Measurements from ENCODE around the gene TBC1D4. TPM values are rescaled to one million over a fixed set of nuclear protein-coding genes. Genes with fewer than 3 reads are reported as not detected.

Gene TBC1D4
- total RNA-seq, 1 donor from 2014 or later, result 5.3 TPM

DNA sequence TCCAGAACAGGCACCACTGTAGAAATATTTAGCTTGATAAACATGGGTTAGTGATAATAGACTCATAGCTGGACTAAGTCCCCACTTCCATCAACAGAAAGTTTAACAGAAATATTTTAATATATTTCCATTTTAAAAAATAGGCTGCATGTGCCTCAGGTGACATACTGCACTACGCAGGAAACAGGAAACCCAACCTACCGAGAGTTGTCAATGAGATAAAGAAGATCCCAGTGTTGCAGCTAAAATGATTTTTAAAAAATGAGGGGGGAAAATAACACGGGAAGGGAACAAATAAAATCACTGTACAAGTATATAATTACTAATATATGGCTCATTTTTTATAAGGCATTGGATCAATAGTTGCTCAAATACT lies 154.8 kb downstream of the TBC1D4 start:
- no peak for TF ChIP-seq CTCF (IDR thresholded peaks at IDR 0.05)
- H3K27me3 Mint-ChIP-seq (ENCODE audit: unreplicated experiment), result no peaks in the 10 kb centered on the region
- H3K36me3 Mint-ChIP-seq (ENCODE audit: unreplicated experiment), result no peaks in the 10 kb centered on the region
- H3K27ac Mint-ChIP-seq (ENCODE audit: unreplicated experiment), result no peak overlapping the region
- no peaks in the 10 kb centered on the region for H3K9me3 Mint-ChIP-seq (ENCODE audit: unreplicated experiment)
- peaks cover 8% of the 10 kb centered on the region for H3K4me1 Mint-ChIP-seq (ENCODE audit: unreplicated experiment)
- H3K4me3 Mint-ChIP-seq (ENCODE audit: unreplicated experiment), result no peak overlapping the region
- DNase-seq (ENCODE audit: extremely low spot score, unreplicated experiment), result no peak

DNA sequence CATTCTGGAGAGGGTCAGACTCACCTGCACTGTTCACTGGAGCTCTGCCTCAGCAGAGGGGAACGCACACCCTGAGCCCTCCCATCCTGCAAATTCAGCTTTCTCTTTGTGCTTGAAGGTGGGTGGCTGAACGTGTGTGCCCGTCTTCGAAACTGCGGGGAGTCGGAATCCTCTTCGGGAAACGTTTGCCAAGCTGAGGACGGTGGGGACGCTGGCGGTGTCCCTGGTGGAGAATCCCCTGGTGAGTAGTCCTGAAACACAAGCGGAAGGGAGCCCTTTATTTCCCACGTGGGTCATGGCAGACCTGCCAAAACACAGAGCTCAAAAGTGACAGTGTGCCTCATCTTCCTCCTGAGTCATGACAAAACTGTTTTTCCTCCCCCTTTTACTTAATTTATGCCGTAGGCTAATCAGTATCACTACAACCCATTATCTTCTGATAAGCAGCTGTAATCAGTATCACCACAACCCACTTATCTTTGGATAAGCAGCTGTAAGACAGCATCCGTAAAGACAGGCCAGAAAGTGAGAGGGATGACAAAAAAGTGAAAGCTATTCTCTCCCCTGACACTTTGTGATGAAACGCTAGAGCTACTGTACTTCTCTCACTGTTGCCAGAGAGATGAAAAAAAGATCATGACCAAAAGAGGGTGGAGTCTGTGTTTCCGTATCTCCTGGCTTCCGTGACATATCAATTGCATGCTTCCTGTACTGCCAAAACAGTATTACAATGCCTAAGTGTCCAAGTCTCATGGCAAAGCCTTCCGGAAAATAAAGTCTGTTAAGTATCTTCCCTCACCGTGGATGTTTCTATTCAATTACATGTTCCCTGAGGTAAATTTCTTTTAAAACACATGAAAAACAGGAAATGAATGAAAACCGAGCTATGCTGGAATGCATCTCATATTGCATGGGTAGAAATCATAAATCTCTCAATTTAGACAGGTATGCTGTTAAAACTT lies 155.5 kb downstream of the TBC1D4 start:
- Mint-ChIP-seq H3K27me3 (ENCODE audit: unreplicated experiment) (no peaks in the 10 kb centered on the region), H3K27ac (ENCODE audit: unreplicated experiment) (no peak overlapping the region), H3K4me3 (ENCODE audit: unreplicated experiment) (no peak overlapping the region), H3K9me3 (ENCODE audit: unreplicated experiment) (no peaks in the 10 kb centered on the region), H3K36me3 (ENCODE audit: unreplicated experiment) (no peaks in the 10 kb centered on the region), H3K4me1 (ENCODE audit: unreplicated experiment) (peaks cover 8% of the 10 kb centered on the region)
- no peak for TF ChIP-seq CTCF (IDR thresholded peaks at IDR 0.05)
- no peak for DNase-seq (ENCODE audit: extremely low spot score, unreplicated experiment)

DNA sequence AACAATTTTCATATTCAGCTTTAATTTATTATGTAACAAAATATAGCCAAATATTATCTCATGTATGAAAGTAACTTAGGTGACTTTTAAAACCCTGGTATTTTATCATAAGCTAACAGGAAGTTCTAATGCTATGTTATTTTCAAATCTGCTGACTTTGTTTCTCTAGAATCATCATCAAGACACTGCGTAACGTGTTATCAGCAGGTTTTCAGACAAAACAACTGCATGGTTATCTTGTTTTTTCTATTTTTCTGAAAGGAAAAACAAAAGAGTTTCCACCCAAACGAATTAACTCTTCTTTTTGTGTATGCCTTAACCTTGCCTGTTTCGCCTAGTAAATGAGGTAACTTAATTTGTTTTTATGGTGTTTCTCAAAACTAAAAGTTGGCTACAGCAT lies 156.3 kb downstream of the TBC1D4 start:
- Mint-ChIP-seq H3K9me3 (ENCODE audit: unreplicated experiment) (no peaks in the 10 kb centered on the region), H3K36me3 (ENCODE audit: unreplicated experiment) (no peaks in the 10 kb centered on the region), H3K4me1 (ENCODE audit: unreplicated experiment) (peaks cover 8% of the 10 kb centered on the region), H3K27me3 (ENCODE audit: unreplicated experiment) (no peaks in the 10 kb centered on the region), H3K27ac (ENCODE audit: unreplicated experiment) (no peak overlapping the region), H3K4me3 (ENCODE audit: unreplicated experiment) (no peak overlapping the region)
- TF ChIP-seq CTCF (IDR thresholded peaks at IDR 0.05), result no peak
- no peak for DNase-seq (ENCODE audit: extremely low spot score, unreplicated experiment)

- Mint-ChIP-seq H3K36me3 (ENCODE audit: unreplicated experiment) (no peaks in the 10 kb centered on the region), H3K27ac (ENCODE audit: unreplicated experiment) (no peak overlapping the region), H3K4me3 (ENCODE audit: unreplicated experiment) (no peak overlapping the region), H3K9me3 (ENCODE audit: unreplicated experiment) (no peaks in the 10 kb centered on the region), H3K27me3 (ENCODE audit: unreplicated experiment) (no peaks in the 10 kb centered on the region), H3K4me1 (ENCODE audit: unreplicated experiment) (peaks cover 8% of the 10 kb centered on the region)
- no peak for DNase-seq (ENCODE audit: extremely low spot score, unreplicated experiment)
- TF ChIP-seq CTCF (IDR thresholded peaks at IDR 0.05), result no peak
These were observed 157.5 kb downstream of the TBC1D4 start for GRCh38 chr13:75324413-75324940.

DNA sequence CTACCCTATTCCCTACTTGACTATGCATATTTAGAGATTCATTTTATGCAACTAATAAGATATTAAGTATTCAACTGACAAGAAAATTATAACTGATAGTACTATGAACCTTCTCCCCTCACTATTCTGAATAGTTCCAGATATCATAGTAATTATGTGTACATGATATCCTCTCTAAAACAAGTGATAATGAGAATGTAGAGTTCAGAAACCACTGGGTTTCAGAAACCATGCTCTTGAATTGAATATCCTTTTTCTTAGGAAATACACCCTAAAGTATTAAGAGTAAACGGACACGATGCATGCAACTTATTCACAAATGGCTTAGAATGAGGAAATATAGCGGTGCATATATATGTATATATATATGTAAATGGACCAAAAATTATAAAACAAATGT lies 160.9 kb downstream of the TBC1D4 start:
- H3K36me3 Mint-ChIP-seq (ENCODE audit: unreplicated experiment), result no peaks in the 10 kb centered on the region
- H3K27ac Mint-ChIP-seq (ENCODE audit: unreplicated experiment), result no peak overlapping the region
- no peak overlapping the region for H3K4me3 Mint-ChIP-seq (ENCODE audit: unreplicated experiment)
- peaks cover 5% of the 10 kb centered on the region for H3K4me1 Mint-ChIP-seq (ENCODE audit: unreplicated experiment)
- no peaks in the 10 kb centered on the region for H3K27me3 Mint-ChIP-seq (ENCODE audit: unreplicated experiment)
- no peak for TF ChIP-seq CTCF (IDR thresholded peaks at IDR 0.05)
- DNase-seq (ENCODE audit: extremely low spot score, unreplicated experiment), result no peak
- no peaks in the 10 kb centered on the region for H3K9me3 Mint-ChIP-seq (ENCODE audit: unreplicated experiment)

All from osteocyte (in vitro differentiated cells).